Aorta (tissue), 5 donors: Measurements from ENCODE around the gene P2RX6. TPM values are rescaled to one million over a fixed set of nuclear protein-coding genes. Genes with fewer than 3 reads are reported as not detected.
"Not testable (repeated sequence)": the region's sequence is repeated elsewhere in the genome, so short reads cannot be mapped to it uniquely, and the experiment has no call there.

Experiments
- ATAC-seq: fragments of 200-7000 bp; cut with Tn5 transposase; one replicate; pipeline ENCODE4 v1.9.1; 2022; ENCODE audit warnings: moderate library complexity; ENCODE audit not compliant: low FRiP score
- DNase-seq, 2 donors: peaks; one replicate each; pipeline ENCODE4 v3.0.0-alpha.2; 2020
- H3K27ac ChIP-seq, 2 donors: one replicate each; pipeline ENCODE4 v1.5.1; 2013; ENCODE audit warnings: low read length in 2 of 2, mild to moderate bottlenecking in 2 of 2, moderate library complexity in 2 of 2, control low read depth in 1 of 2, inconsistent platforms in 1 of 2, low read depth in 1 of 2
- H3K27me3 ChIP-seq, 2 donors: one replicate each; pipeline ENCODE4 v1.6.1; 2013; ENCODE audit warnings: control low read depth in 1 of 2, low read length in 1 of 2, mild to moderate bottlenecking in 1 of 2, moderate library complexity in 1 of 2; ENCODE audit not compliant: insufficient read depth in 2 of 2, control insufficient read depth in 1 of 2
- H3K36me3 ChIP-seq, 2 donors: one replicate each; pipeline ENCODE4 v1.6.1; 2013; ENCODE audit warnings: control low read depth in 1 of 2, low read length in 1 of 2, mild to moderate bottlenecking in 1 of 2; ENCODE audit not compliant: insufficient read depth in 2 of 2, control insufficient read depth in 1 of 2
- H3K4me1 ChIP-seq, 2 donors: one replicate each; pipeline ENCODE4 v1.6.1; 2013; ENCODE audit warnings: low read length in 2 of 2, control low read depth in 1 of 2, mild to moderate bottlenecking in 1 of 2, moderate library complexity in 1 of 2; ENCODE audit not compliant: insufficient read depth in 2 of 2, control insufficient read depth in 1 of 2
- H3K4me3 ChIP-seq, 2 donors: one replicate each; pipeline ENCODE4 v1.5.1; 2013; ENCODE audit warnings: low read length in 2 of 2, control low read depth in 1 of 2, mild to moderate bottlenecking in 1 of 2
- H3K9me3 ChIP-seq: one replicate; pipeline ENCODE4 v1.6.1; 2013; ENCODE audit warnings: mild to moderate bottlenecking, low read length; ENCODE audit not compliant: control insufficient read depth
- WGBS, 2 donors: extraction: QIAGEN DNeasy Blood & Tissue Kit; methylation state at CpG; one replicate each; pipeline ENCODE4 v1.1.7; 2013; 5-methylcytosine and 5-hydroxymethylcytosine counted together
- intact Hi-C, 2 donors: fragments of 100-400 bp; cut with DNase I; formaldehyde crosslinking; loops; one replicate each; pipeline versions ENCODE4 v1.14.2 to v1.15.0; 2022
- polyA plus RNA-seq, 2 donors: library from polyadenylated mRNA; stranded (reverse); fragments of 200-250 nt; gene quantifications; one replicate each; pipeline ENCODE4 v1.2.3, GENCODE V29; 2013
- total RNA-seq, 2 donors: library from RNA; stranded (reverse); fragmentation: NEBNext Ultra II Directional; extraction: Animal tissue kit (Norgen Biotek cat#: 25700); gene quantifications; one replicate each; pipeline ENCODE4 v1.2.1, GENCODE V29; 2021
- donor health status: healthy with polysubstance abuse.
- donor health status: Bipolar disorder and iron deficiency.
- donor health status: DM: no; HTN: no; CAD: no.
- donor health status: DM: no; HTN: no; CAD: no.
- donor health status: DM: yes; HTN: yes; CAD: no.

P2RX6 gene
- total and polyA plus RNA-seq, 4 donors: 0.13 to 1.1 (median 0.49) TPM

DNA sequence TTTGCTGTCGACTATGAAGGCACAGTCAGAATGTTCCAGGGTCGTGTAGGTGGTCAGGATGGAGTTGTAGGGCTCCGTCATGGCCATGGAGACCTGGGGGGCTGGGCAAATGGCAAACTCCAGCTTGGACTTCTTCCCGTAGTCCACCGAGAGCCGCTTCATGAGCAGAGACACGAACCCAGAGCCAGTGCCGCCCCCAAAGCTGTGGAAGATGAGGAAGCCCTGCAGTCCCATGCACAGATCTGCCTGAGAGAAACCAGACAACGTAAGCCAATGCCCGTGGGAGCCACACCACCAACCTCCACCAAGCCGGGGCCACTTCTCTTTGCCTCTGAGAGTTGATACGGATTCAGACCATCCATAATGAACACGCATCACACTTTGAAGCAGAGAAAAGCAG lies 5.8 kb upstream of the P2RX6 start:
- H3K36me3 ChIP-seq, H3K27me3 ChIP-seq, intact Hi-C loops, DNase-seq, H3K9me3 ChIP-seq, H3K27ac ChIP-seq, H3K4me1 ChIP-seq, ATAC-seq, H3K4me3 ChIP-seq: not testable (repeated sequence)
- 82 to 85% methylated on average over 13 of the region's 13 CpGs for WGBS, 2 donors

DNA sequence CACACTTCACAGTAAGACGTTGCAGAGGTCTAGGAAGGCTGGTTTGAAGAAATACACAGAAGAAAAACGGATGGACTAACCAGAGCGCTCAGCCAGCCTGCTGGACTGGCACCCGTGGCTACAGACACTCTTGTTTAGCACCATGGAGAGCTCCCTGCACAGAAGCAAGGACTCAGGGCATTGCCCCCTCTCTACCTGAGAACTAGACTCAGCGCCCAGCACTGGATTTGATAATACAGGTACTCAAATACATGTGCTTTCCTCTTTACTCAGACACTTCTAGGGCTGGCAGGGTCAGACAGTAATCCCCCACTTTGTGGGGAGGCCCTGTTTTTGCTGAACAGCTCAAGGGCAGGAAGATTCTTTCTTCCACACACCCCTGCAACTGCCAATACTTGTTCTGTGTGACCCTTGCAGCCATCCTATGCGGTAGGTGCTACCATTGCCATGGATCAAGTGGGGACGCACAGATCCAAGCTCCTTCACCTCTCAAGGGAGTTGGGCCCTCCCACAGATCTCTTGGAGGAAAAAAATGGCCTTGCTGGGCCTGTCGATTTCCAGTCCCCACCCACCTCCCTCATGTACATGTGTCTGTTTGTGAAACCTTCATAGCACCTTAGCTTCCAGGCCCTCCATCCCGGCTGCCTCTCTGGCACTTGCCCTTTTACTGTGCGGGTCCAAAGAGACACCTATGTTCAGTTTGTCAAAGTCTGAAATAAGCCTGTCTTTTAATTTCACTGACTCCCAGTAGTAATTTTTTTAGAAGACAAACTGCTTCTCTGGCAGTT lies 5.1 kb upstream of the P2RX6 start:
- no peak for DNase-seq
- no peak overlapping the region for H3K27ac ChIP-seq
- no peaks in the 10 kb centered on the region for H3K4me1 ChIP-seq
- no peaks in the 10 kb centered on the region for H3K36me3 ChIP-seq
- 38% methylated on average over 10 of the region's 10 CpGs for WGBS, 2 donors
- no peaks in the 10 kb centered on the region for H3K27me3 ChIP-seq
- no peaks in the 10 kb centered on the region for H3K9me3 ChIP-seq
- ATAC-seq: no peak
- H3K4me3 ChIP-seq: no peak overlapping the region
- intact Hi-C loops: no loop called here

DNA sequence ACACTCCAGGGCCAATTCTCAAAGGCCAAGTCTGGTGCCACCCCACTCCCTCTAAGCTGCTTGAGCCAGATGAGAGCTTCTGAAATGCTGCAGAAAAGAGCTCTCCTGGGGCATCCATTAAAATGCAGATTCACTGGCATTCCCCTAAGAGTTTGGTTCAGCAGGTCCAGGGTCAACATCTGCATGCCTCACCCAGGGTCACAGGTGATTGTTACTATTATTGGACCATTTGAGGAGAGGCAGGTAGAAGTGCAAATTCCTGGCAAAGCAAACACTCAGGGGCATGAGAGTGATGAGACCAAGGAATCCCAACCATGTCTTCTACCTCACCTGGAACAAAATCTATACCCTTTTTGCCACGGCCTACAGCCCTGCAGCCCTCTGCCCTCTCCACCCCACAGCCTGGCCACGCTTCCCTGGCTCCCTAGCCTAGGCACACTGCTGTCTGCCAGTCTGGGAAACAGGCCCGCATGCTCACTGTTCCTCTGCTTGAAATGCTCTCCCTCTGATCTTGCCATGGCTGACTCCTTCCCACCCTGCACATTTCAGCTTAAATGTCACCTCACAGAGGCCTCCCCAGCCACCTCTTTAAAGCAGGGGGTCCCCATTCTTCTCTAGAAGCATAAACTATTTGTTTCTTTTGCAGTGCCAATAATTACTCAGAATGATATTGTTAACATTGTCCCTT lies 4.4 kb upstream of the P2RX6 start:
- DNase-seq (no peak), ATAC-seq (no peak)
- intact Hi-C loops: no loop called here
- 93% methylated on average over 3 of the region's 3 CpGs for WGBS, 2 donors
- Histone ChIP-seq H3K36me3 (no peaks in the 10 kb centered on the region), H3K27me3 (no peaks in the 10 kb centered on the region), H3K9me3 (no peaks in the 10 kb centered on the region), H3K4me1 (no peaks in the 10 kb centered on the region), H3K27ac (no peak overlapping the region), H3K4me3 (no peak overlapping the region)

DNA sequence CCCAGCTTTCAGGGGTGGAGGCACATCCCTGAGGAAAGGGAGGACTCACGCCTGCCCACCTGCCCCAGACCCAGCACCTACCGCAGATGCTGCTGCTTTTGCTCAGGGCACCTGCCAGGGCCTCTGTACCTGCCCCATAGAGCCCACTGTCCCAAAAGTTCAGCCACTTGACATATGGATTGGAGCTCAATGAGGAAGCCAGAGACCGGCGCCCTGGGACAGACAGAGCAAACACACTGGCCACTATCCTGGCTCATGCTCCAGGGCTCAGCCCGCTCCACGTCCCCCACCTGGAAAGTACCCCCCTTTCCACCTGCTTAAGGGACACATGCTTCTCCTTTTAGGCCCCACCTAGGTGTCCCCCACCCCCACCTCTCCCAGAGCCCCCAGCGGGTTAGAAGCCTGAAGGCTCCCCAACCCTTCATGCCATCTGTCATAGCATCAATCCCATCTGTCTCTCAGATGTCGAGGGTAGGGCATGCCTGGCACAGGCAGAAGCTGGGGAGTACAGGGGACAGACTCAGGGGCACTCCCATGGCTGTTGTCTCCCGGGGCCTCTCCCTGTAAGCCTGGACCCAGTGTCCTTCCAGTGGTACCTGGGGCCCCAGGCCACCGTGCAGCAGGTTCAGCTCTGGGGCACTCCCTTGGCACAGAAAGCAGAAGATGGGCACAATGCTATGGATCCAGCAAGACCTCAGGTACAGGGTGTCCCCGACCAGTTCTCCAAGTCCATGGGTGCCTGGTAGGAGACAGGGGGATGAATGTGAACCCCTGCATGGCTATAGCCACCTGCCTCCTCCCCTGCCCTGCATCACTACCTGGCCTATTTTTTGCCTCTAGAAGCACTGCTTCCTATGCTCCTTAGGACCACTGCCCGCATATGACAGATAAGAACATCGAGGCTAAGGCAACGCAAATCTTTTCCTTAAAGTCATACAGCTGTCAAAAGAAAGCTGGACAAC lies 2.2 kb upstream of the P2RX6 start:
- DNase-seq: no peak
- H3K27ac ChIP-seq: no peak overlapping the region
- no peak for ATAC-seq
- intact Hi-C loops: no loop called here
- no peaks in the 10 kb centered on the region for H3K4me1 ChIP-seq
- no peaks in the 10 kb centered on the region for H3K9me3 ChIP-seq
- H3K27me3 ChIP-seq: no peaks in the 10 kb centered on the region
- H3K36me3 ChIP-seq: no peaks in the 10 kb centered on the region
- H3K4me3 ChIP-seq: no peak overlapping the region
- 74 to 81% methylated on average over 14 of the region's 14 CpGs for WGBS, 2 donors

DNA sequence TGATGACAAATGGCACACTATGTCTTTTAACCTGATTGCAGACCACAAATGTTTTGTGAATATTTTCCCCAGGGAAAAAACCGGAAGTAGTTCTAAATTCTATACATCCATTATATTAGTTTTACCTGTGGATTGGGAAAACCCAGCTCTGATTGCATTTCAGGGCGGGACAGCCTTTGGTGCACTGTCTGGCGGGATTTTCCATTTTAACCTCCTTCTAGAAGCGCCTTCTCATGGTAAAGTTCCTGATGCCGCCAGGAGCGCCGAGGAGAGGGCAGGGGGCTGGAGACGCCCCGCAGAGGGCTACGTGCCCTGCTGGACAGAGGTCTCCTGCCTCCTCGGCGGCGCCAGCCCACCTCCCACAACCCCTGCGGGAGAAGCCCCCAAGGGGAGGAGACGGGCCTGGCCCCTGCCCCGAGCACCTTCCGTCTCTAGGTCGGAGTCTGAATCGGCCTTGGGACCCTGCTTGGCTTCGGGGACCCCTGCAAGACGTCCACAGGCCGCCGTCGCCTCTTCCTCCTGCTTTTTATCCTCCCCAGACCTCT lies 1.2 kb upstream of the P2RX6 start:
- no peaks in the 10 kb centered on the region for H3K9me3 ChIP-seq
- no peaks in the 10 kb centered on the region for H3K27me3 ChIP-seq
- H3K4me1 ChIP-seq: no peaks in the 10 kb centered on the region
- ATAC-seq (peak; percentile 28), DNase-seq (no peak)
- no peak overlapping the region for H3K27ac ChIP-seq
- WGBS, 2 donors: 15 to 21% methylated on average over 16 to 24 of the region's 24 CpGs
- no peaks in the 10 kb centered on the region for H3K36me3 ChIP-seq
- intact Hi-C loops: no loop called here
- no peak overlapping the region for H3K4me3 ChIP-seq

DNA sequence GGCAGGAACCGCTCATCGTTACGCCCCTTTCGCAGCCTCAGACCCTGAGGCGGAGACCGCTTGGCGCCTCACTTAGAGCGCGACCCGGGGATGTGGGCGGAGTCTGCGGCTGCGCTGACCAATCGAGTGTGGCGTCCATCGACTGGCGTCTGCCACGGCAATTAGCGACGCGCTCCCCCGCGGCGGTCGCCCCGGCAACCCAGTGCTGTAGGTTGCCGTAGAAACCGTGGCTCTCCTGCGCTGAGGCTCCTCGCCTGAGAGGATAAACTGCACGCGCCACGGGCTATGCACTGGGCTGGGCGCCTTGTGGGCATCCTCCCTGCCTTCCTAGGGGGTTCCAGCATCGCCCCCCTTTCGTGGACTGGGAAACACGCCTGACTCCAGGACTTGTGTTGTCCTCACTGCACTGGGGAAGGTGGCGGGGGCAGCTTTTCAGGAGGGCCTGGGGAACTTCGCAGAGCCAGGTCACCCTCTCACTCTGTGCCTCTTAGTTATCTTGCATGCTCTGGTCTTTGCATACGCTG lies 701 bp upstream of the P2RX6 start:
- DNase-seq: peak; percentile 91 to 96
- H3K36me3 ChIP-seq: no peaks in the 10 kb centered on the region
- no peak overlapping the region for H3K27ac ChIP-seq
- peak; percentile 89 for ATAC-seq
- intact Hi-C loops: no loop called here
- WGBS, 2 donors: 1% methylated on average over 38 to 40 of the region's 40 CpGs
- H3K4me1 ChIP-seq: no peaks in the 10 kb centered on the region
- no peaks in the 10 kb centered on the region for H3K27me3 ChIP-seq
- no peaks in the 10 kb centered on the region for H3K9me3 ChIP-seq
- no peak overlapping the region for H3K4me3 ChIP-seq

DNA sequence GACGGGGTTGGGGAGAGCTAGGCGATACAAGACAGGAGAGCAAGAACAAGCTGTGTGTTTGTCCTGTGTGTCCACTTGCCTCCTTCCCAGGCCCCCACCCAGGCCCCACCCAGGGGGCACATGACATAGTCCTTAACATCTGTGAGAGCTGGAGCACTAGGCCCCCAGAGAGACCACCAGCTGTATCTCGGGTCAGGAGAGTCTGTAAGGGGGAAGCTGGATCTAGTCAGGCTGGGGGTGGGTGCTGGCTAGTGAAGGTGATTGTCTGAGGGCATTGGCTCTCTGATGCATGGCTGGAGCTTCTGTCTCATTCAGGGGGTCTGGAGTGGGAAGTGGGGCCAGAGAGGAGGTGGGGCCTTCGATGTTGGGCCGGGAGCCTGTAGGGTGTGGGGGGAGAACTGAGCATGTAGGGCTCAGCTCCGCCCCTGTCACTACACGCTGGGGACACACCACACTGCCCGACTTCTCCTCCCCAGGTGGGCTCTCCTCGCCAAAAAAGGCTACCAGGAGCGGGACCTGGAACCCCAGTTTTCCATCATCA lies 571 bp downstream of the P2RX6 start:
- Histone ChIP-seq H3K4me3 (no peak overlapping the region), H3K27me3 (no peaks in the 10 kb centered on the region), H3K9me3 (no peaks in the 10 kb centered on the region), H3K4me1 (no peaks in the 10 kb centered on the region), H3K36me3 (no peaks in the 10 kb centered on the region), H3K27ac (no peak overlapping the region)
- ATAC-seq (no peak), DNase-seq (no peak)
- intact Hi-C loops: no loop called here
- 43 to 55% methylated on average over 10 of the region's 10 CpGs for WGBS, 2 donors
